Measurements from ENCODE around the gene CDC42EP1.

CDC42EP1 gene

GRCh38 chr22:37616201-37617083 is 56.2 kb downstream of the CDC42EP1 start:
- DNase-seq (ENCODE audit: low spot score), result no peak

- DNase-seq (ENCODE audit: low spot score), result no peak
Observed at GRCh38 chr22:37617431-37617830, 57.2 kb downstream of the CDC42EP1 start.

- DNase-seq (ENCODE audit: low spot score), result no peak
Observed at GRCh38 chr22:37618072-37618656, 57.9 kb downstream of the CDC42EP1 start.

- no peak for DNase-seq (ENCODE audit: low spot score)
Observed at GRCh38 chr22:37618674-37619073, 58.4 kb downstream of the CDC42EP1 start.
